GM06990 (cell line): Measurements from ENCODE around the gene ITGA2.

Experiments
- DNase-seq: peaks from one replicate; pipeline ENCODE4 v3.0.0-alpha.2; 2011; ENCODE audit not compliant: insufficient read length; ENCODE audit errors: extremely low read depth
- H3K27me3 ChIP-seq: replicated peaks from 2 replicates; pipeline ENCODE4 v1.6.0; 2011; ENCODE audit warnings: low read length; ENCODE audit not compliant: control insufficient read depth, insufficient read depth
- H3K36me3 ChIP-seq: 2 replicates; pipeline ENCODE4 v1.5.1; 2011; ENCODE audit warnings: low read length; ENCODE audit not compliant: control insufficient read depth, insufficient read depth
- H3K4me3 ChIP-seq: replicated peaks from 2 replicates; pipeline ENCODE4 v1.5.1; 2011; ENCODE audit warnings: low read depth, mild to moderate bottlenecking, control low read depth, low read length
- CTCF ChIP-seq: IDR thresholded peaks from 2 replicates; pipeline ENCODE4 v1.5.1; 2011; ENCODE audit warnings: low read length, control low read depth, mild to moderate bottlenecking, inconsistent platforms; ENCODE audit not compliant: insufficient read depth, poor library complexity, severe bottlenecking

The ITGA2 gene

GRCh38 chr5:52995914-52996313, 6.8 kb downstream of the ITGA2 start:
- Histone ChIP-seq H3K4me3 (no peak overlapping the region), H3K27me3 (no peaks in the 10 kb centered on the region; the same call in 1 of the 2 replicates), H3K36me3 (no peaks in the 10 kb centered on the region)
- DNase-seq, result no peak
- no peak for TF ChIP-seq CTCF

- no peak for DNase-seq
Measured at GRCh38 chr5:52996979-52997378, 7.8 kb downstream of the ITGA2 start.

GRCh38 chr5:52997424-52997823, 8.3 kb downstream of the ITGA2 start:
- TF ChIP-seq CTCF, result no peak
- Histone ChIP-seq H3K27me3 (no peaks in the 10 kb centered on the region; the same call in 1 of the 2 replicates), H3K4me3 (no peak overlapping the region), H3K36me3 (no peaks in the 10 kb centered on the region)
- no peak for DNase-seq

More at GRCh38 chr5:52996979-52997378, 7.8 kb downstream of the ITGA2 start:
- no peak for TF ChIP-seq CTCF
- no peaks in the 10 kb centered on the region for H3K36me3 ChIP-seq
- H3K4me3 ChIP-seq, result no peak overlapping the region
- no peaks in the 10 kb centered on the region; the same call in 1 of the 2 replicates for H3K27me3 ChIP-seq

- Histone ChIP-seq H3K27me3 (no peaks in the 10 kb centered on the region; the same call in 1 of the 2 replicates), H3K4me3 (no peak overlapping the region), H3K36me3 (no peaks in the 10 kb centered on the region)
- TF ChIP-seq CTCF, result no peak
- no peak for DNase-seq
Measured at GRCh38 chr5:52998552-52999313, 9.6 kb downstream of the ITGA2 start.

GRCh38 chr5:52999344-52999949, 10.3 kb downstream of the ITGA2 start:
- no peak for DNase-seq
- no peak overlapping the region for H3K4me3 ChIP-seq
- H3K27me3 ChIP-seq, result no peaks in the 10 kb centered on the region; the same call in 1 of the 2 replicates
- no peak for TF ChIP-seq CTCF
- no peaks in the 10 kb centered on the region for H3K36me3 ChIP-seq
